GM21737 (cell line): ENCODE results near the gene DNAI7.
A peak's percentile ranks its signal among the peaks of the same experiment; 100 is the strongest.

ENCODE experiments used
- ATAC-seq: cut with Tn5 transposase; IDR thresholded peaks from one replicate; pipeline ENCODE4 v1.9.1; 2021; ENCODE audit warnings: mild to moderate bottlenecking, moderate library complexity; ENCODE audit not compliant: unreplicated experiment

The DNAI7 gene

DNA sequence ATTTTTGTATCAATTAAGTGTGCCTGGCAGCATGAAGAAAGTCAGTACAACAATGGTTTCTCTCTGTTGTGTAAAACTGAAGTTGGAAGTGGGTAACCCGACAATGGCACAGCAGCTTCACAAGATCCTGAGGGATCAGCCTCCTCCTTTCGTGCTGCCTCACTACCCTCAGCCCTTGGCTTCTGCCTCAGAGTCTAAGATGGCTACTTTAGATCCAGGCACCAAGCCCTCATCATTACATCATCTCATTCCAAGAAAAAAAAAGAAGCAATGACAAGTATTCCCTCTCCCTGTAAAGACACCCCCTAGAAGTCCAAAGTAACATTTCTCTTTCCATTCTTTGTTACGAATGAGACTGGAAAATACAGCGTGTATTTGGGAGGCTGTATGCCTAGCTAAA is 92.6 kb downstream of the DNAI7 start:
- no peak for ATAC-seq

DNA sequence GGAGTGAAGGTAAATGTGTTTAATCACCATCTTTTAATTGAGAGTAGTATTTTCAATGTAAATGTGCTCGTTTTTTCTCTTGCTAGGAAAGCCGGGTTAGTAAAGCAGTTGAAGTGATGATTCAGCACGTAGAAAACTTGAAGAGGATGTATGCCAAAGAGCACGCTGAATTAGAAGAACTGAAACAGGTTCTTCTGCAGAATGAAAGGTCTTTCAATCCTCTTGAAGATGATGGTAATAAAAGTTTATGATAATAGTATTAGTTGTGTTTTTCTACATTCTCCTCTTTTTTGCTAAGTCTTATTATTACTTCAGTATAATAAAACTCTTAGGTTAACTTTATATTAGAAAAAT is 93.9 kb downstream of the DNAI7 start:
- no peak for ATAC-seq

DNA sequence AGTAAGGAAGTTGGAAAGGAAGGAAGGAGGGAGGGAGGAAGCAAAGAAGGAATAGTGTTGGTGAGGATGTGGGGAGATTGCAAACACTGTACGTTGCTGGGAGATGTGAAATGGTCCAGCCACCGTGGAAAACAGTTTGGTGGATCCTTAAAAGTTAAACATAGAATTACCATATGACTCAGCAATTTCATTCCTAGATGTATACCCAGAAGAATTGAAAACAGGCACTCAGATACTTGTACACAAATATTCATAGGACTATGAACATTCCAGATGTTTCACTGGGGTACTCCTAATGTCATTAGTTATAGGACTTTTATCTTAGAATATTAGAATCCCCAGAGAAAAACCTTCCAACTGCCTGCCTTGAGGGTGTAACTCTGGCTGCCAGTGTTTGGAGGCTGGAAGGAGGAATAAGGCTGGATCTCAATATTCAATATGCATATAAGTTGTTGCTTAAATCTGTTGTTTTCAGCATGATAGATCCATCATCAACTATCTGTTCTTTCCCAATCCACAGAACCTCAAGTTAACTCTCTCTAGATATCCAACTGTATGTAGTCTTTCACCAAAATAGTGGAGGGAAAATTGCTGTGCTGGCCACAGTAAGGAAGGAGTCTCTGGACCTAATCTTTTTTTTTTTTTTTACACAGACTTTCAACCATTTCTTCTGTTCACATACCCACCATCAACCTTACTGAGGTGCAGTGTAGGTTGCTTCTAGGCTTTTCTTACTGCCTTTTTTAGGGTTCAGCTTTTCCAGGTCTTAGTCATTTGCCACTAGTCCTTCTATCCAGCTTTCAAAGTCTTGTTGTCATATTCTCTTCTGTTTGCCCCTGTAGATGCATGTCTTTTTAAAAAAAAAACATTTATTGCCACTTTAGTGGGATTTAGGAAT is 94.5 kb downstream of the DNAI7 start:
- ATAC-seq = no peak

DNA sequence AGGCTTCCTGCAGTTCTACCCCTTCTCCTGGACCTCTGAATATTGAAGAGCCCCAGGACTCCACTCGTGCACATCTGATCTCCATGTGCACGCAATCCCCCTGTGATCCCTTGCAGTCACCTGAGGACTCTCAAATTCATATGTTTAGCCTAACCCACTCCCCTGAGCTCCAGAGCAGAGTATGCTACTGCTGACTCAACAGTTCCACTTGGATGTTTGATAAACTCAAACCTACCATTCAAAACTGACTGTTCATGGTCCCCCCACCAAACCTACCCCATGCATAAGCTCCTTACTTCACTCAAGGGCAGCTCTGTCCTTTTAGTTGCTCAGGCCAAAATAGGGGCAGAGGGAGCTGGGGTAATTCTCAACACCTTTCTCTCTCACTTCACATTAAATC is 96.0 kb downstream of the DNAI7 start:
- no peak for ATAC-seq

DNA sequence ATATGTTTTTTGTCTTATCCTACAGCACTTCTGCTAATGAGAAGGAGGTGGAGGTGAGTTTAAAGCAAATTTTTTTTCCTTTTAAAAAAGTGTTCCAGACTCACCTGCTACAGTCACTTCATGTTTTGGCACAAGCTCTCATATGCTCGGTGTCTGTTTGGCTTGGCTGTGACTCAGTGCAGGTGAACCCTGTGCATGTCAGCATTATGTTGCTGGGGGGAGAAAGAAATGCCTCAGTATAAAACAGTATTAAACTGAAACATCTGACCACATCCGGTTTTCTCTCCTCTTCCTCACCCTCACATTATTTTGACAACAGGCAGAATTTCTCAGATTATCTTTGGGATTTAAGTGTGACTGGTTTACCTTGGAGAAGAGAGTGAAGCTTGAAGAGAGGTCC is 105.2 kb downstream of the DNAI7 start:
- no peak for ATAC-seq

DNA sequence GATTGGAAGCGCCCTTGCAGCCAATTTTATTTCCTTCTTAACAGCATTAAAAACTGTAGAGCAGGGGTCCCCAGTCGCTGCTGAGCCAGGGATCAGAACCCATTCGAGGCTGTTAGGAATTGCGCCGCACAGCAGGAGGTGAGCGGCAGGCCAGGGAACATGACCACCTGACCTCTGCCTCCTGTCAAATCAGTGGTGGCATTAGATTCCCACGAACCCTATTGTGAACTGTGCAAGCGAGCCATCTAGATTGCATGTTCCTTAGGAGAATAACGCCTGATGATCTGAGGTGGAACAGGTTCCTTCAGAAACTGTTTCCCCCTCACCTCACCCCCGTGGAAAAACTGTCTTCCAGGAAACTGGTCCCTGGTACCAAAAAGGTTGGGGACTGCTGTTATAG is 107.4 kb downstream of the DNAI7 start:
- ATAC-seq = no peak

DNA sequence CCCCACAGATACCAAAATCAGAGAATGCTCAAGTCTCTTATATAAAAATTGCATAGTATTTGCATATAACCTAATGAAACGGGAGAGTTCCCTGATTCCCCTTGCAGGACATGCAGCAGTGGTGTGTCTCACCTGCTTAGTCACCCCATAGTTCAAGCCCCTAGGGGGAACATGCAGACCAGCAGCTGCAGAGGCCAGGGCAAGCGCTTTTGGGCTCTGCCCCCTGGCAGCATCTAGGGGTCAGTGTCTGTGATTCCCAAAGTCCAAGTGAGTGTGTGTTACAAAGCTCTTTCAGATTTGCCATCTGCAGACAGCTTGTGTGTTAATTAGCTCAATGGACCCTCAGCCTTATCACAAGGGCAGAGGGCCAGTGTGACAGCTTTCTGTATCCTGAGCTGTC is 110.1 kb downstream of the DNAI7 start:
- no peak for ATAC-seq

DNA sequence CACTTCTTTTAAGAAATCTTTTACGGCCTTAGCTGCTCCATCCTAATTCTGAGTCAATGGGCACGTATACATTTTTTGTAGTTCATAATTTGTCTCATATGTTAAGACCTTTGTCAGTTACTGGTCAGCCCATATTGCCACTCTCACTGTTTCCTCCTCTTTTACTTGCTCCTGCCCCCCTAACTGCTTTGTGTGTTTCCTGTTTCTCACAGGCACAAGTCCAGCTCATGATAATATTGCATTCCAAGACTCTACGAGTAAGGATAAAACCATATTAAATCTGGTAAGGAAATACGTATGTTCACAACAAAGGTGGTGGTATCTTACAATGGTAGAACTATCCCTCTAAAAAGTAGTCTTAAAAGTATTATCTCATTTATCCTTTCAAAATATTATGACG is 111.7 kb downstream of the DNAI7 start:
- ATAC-seq = no peak

DNA sequence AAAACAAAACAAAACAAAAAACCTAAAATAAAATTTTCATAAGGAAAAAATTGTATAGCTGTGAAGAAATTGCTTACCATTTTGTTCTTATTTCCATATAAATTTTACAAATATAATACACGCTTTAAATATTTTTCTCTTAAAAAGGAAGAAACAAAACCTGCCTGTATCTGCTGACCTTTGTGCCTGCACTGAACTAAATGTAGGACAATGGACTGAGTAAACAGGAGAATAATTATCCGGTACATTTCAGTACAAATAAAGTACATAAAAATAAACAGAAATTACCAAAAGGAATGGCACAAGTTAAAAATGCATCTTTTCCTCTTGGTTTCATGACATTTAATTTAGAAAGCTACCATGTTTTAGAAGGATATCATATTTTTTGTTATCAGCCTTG is 112.3 kb downstream of the DNAI7 start:
- ATAC-seq = no peak

DNA sequence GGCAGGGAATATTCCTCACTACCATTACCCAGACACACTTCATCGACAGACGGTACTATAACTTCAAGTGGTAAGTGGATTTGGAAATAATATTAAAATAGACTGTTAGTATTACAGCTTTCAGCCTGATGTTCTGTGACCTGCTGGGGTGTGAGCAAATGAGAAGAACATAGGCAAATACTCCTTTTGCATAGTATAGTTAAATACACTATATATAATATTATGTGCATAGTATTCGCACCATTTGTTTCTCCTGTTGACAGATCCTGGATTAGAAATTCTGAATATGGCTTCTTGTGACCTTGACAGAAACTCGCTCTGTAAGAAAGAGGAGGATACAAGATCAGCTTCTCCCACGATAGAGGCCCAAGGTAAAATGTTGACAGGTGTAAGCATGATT is 115.6 kb downstream of the DNAI7 start:
- ATAC-seq = no peak

DNA sequence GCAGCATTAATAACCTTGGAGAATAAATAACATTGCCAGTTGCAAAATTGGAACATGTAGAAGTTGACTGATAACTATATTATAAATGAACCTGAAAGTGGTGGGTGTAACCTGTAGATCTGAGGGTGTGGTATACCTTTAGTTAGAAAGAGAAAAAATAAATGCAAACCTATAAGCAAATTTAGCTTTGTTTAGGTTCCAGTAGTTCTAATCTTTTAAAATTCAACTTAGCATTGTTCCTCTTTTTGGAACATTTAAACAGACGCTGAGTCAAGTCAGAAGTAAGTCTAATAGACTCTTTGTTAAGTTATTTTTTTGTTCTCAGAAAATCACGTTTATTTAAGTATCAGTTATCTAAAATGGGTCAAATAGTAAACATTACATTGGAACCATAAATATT is 120.0 kb downstream of the DNAI7 start:
- ATAC-seq = peak; percentile 48

DNA sequence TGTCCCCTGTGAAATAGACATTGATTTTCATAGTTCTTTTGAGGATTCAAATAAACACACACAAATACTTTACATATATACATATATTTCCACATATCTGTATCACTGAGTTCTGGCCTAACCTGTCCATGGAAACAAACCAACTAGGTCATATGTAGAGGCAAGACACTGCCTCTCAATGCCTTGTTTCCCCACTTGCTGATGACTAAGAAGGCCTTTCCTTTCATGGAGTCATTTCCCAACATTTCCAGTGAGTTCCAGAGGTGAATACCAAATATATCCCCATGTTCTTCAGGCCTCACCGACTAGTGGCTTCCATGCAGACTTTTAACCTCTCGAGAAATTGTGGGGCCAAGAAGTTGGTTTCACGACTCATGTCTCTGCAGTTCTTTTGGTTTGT is 120.8 kb downstream of the DNAI7 start:
- no peak for ATAC-seq

DNA sequence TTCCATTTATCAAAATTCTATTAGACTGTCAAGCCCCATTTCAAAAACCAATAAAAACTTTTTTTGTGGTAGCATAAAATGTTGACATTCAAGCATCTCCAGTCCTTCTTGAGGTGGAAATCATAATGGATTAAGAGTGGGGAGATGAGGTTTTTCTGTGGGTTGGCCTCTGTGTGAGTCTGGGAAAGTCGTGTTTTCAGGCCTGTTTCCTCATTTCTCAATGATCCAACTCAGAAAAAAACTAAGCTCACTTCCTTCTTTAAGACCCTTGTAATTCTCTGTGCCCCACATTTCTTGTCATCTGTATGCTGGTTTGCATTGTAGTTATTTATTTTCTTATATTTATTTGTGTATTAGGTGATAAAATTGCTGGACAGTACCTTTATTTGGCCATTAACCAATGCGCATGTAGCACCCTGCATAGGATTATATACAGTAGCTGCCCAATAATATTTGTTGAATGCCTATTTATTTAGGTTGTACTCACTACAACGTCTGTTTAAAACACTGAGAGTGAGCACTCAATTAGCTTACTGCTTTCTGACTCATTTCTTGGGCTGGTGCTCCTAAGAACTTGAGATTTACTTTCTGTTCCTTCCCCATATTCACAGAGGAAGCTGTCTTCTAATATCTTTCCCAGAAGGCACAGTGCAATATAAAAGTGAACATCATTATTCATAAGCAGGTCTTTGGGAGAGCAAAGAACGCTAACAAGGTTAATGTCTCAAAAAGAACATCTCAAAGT is 121.9 kb downstream of the DNAI7 start:
- ATAC-seq = no peak

DNA sequence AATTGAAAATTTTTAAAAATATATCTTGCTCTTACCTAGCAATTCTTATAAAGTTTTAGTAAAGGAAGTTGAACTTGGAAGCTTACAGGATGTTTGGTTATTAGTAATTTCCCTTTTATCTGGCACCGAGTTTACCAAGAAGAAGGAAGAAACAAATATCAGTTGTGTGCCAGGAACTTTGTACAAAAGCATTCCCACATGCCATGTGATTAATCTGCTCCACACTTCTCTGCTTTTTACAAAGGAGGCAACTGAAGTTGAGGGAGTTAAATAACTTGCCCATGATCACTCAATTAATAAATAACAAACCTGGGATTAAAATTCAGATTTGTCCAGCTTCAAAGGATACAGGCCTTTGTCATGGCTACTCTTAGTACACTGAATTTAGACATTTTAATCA is 123.6 kb downstream of the DNAI7 start:
- ATAC-seq = no peak

DNA sequence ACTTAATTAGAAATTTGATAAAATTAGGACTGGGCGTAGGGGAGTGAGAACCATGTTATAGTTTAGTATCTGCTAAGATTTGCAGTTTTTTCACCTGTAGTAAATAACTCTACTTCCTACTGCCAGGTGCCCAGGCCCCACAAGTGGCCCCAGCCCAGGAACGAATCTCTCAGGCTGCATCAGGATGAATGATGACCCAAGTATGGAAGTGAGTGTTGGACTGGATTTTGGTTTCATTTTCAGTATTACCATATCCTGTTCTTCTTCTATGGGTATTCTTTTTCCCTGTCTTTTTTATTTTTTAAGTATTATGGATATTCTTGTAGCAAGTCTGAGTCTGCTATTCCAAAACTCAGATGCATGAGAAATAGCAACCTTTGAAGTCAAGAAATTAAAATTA is 125.7 kb downstream of the DNAI7 start:
- ATAC-seq = no peak

DNA sequence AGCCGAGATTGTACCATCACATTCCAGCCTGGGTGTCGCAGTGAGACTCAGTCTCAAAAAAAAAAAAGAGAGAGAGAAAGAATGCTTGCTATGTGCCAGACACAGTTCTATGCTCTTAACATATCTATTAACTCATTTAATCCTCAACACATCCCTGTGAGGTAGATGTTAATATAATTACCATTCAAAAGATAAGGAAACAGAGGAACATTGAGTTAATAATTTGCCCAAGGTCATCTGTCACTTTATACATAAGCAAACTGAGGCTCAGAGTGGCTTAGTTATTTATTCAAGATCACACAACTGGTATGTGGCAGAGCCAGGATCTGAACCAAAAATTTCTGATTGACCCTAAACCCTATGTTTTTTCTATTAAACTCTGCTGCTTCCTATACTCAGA is 129.9 kb downstream of the DNAI7 start:
- ATAC-seq = no peak

DNA sequence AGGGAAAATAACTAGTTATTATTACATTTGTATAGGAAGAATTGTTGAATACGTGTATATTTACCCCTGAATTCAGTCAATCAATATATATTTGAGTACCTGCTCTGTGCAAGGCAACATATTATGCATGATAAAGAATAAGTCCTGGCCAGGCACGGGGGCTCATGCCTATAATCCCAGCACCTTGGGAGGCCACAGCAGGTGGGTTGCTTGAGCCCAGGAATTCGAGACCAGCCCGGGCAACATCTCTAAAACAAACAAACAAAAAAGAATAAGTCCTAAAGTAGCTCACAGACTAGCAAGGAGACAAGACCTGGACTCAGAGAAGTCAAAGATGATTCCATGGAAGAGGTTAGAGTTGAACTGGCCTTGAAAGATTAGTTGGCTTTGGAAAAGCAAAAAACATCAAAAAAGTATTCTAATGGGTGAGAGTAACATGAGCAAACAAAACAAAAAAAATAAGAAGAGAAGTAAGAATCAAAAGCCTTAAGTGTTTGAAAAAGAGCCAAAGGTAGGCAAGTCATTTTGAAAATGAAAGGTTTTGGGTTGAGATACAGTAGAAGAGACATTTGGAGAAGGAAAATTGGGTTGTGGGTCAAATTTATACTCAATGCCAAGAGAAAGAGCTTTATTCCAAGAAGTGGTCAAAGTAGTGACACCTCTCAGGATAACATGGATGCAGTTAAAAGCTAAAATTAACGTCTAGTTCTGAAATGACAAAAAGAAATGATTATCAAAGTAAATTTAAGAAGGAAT is 130.9 kb downstream of the DNAI7 start:
- no peak for ATAC-seq

DNA sequence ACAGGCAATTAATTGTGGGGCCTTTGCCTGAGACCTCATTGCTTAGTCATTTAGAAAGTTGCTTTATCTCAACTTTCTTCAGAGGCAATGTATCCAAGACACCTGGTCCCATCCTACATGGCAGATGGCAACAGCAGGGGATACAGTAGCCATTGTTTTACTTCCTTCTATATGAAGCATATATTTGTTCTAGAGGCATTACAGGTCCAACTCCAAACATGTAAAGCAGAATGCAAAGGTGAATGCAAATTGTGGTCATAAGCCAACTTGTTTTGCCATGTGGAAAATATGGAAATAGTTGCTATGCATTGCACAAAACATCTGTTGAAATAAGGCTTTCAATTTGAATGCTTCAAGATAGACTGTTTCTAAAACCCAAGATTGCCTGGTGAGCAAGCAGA is 136.3 kb downstream of the DNAI7 start:
- ATAC-seq = no peak
